ENCODE results near the gene CHRDL1.

The CHRDL1 gene

GRCh38 chrX:110741213-110741796, 54.3 kb downstream of the CHRDL1 start:
- Histone ChIP-seq H3K4me1 (ENCODE audit: control insufficient read depth, low read depth, low read length) (no peaks in the 10 kb centered on the region), H3K27me3 (ENCODE audit: insufficient read depth, low read length, poor library complexity) (no peaks in the 10 kb centered on the region)
- no CpG with 5 or more reads among the region's 1 CpG for whole genome bisulfite sequencing (ENCODE audit: extremely low coverage, insufficient coverage, low lambda C conversion rate)

GRCh38 chrX:110734894-110735541, 60.6 kb downstream of the CHRDL1 start:
- no peak overlapping the region for H2AK5ac ChIP-seq (ENCODE audit: low read length)
- no peak overlapping the region for H4K8ac ChIP-seq (ENCODE audit: low read depth, low read length)
- H2BK5ac ChIP-seq (ENCODE audit: low read length), result no peak overlapping the region
- no peaks in the 10 kb centered on the region for H3K27me3 ChIP-seq (ENCODE audit: insufficient read depth, low read length, poor library complexity)
- no peak overlapping the region for H3K4me3 ChIP-seq (ENCODE audit: low read length)
- no peaks in the 10 kb centered on the region for H3K36me3 ChIP-seq (ENCODE audit: control insufficient read depth, insufficient read depth, low read length)
- H3K18ac ChIP-seq (ENCODE audit: low read length), result no peak overlapping the region
- H3K27ac ChIP-seq (ENCODE audit: low read depth, low read length), result no peak overlapping the region
- H3K4ac ChIP-seq (ENCODE audit: low read depth, low read length), result no peak overlapping the region
- DNase-seq, result peak; percentile 76
- no peak overlapping the region for H2BK15ac ChIP-seq (replicated peaks; ENCODE audit: low read depth)
- H2BK120ac ChIP-seq (ENCODE audit: low read depth, low read length), result no peak overlapping the region
- no peaks in the 10 kb centered on the region for H3K79me2 ChIP-seq (ENCODE audit: control insufficient read depth, insufficient read depth, low read length)
- H3K56ac ChIP-seq (ENCODE audit: low read length), result no peak overlapping the region
- H3K4me2 ChIP-seq (ENCODE audit: low read length), result no peak overlapping the region
- H4K5ac ChIP-seq (ENCODE audit: low read length), result no peak overlapping the region
- no peak overlapping the region for H3K9ac ChIP-seq (ENCODE audit: low read length)
- H3K4me1 ChIP-seq (ENCODE audit: control insufficient read depth, low read depth, low read length), result no peaks in the 10 kb centered on the region
- H3K79me1 ChIP-seq (ENCODE audit: low read length), result no peaks in the 10 kb centered on the region
- no peak overlapping the region for H3K23ac ChIP-seq (ENCODE audit: low read length)
- no CpG with 5 or more reads among the region's 3 CpGs for whole genome bisulfite sequencing (ENCODE audit: extremely low coverage, insufficient coverage, low lambda C conversion rate)

More at GRCh38 chrX:110741213-110741796, 54.3 kb downstream of the CHRDL1 start:
- H4K5ac ChIP-seq (ENCODE audit: low read length), result no peak overlapping the region
- no peak overlapping the region for H3K23ac ChIP-seq (ENCODE audit: low read length)
- H2BK15ac ChIP-seq (replicated peaks; ENCODE audit: low read depth), result no peak overlapping the region
- H3K4me2 ChIP-seq (ENCODE audit: low read length), result no peak overlapping the region
- no peaks in the 10 kb centered on the region for H3K36me3 ChIP-seq (ENCODE audit: control insufficient read depth, insufficient read depth, low read length)
- no peak overlapping the region for H2BK5ac ChIP-seq (ENCODE audit: low read length)
- no peaks in the 10 kb centered on the region for H3K79me2 ChIP-seq (ENCODE audit: control insufficient read depth, insufficient read depth, low read length)
- H3K4me3 ChIP-seq (ENCODE audit: low read length), result no peak overlapping the region
- H3K79me1 ChIP-seq (ENCODE audit: low read length), result no peaks in the 10 kb centered on the region
- no peak overlapping the region for H3K4ac ChIP-seq (ENCODE audit: low read depth, low read length)
- H3K56ac ChIP-seq (ENCODE audit: low read length), result no peak overlapping the region
- H3K18ac ChIP-seq (ENCODE audit: low read length), result no peak overlapping the region
- H3K27ac ChIP-seq (ENCODE audit: low read depth, low read length), result no peak overlapping the region
- H3K9ac ChIP-seq (ENCODE audit: low read length), result no peak overlapping the region
- no peak overlapping the region for H2BK120ac ChIP-seq (ENCODE audit: low read depth, low read length)
- no peak overlapping the region for H2AK5ac ChIP-seq (ENCODE audit: low read length)
- peak; percentile 49 for DNase-seq
- H4K8ac ChIP-seq (ENCODE audit: low read depth, low read length), result no peak overlapping the region

DNA sequence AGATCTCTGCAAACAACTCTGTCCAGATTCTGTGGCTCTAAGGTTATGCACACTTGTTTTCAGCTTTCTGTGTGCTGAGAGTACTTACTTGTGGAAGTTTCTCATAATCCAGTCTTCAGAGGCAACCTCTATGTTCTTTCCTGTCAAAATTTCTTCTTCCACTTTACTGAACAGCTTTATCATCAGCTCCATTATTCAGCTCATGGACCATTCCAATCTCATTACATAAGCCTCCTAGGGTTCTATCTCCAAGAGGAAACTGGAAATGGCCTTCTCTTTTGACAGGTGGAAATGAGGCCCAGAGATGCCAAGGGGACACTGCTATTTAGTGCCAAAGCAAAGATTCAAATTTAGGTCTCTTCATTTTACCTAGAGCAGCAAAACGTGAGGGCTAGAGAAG, 61.3 kb downstream of the CHRDL1 start:
- no peak overlapping the region for H3K9ac ChIP-seq (ENCODE audit: low read length)
- no peak overlapping the region for H2BK15ac ChIP-seq (replicated peaks; ENCODE audit: low read depth)
- no peaks in the 10 kb centered on the region for H3K79me2 ChIP-seq (ENCODE audit: control insufficient read depth, insufficient read depth, low read length)
- H2BK5ac ChIP-seq (ENCODE audit: low read length), result no peak overlapping the region
- DNase-seq, result no peak
- no peaks in the 10 kb centered on the region for H3K36me3 ChIP-seq (ENCODE audit: control insufficient read depth, insufficient read depth, low read length)
- H2AK5ac ChIP-seq (ENCODE audit: low read length), result no peak overlapping the region
- H3K56ac ChIP-seq (ENCODE audit: low read length), result no peak overlapping the region
- H3K4ac ChIP-seq (ENCODE audit: low read depth, low read length), result no peak overlapping the region
- H3K27ac ChIP-seq (ENCODE audit: low read depth, low read length), result no peak overlapping the region
- no peaks in the 10 kb centered on the region for H3K4me1 ChIP-seq (ENCODE audit: control insufficient read depth, low read depth, low read length)
- no peak overlapping the region for H2BK120ac ChIP-seq (ENCODE audit: low read depth, low read length)
- no peak overlapping the region for H4K5ac ChIP-seq (ENCODE audit: low read length)
- WGBS (ENCODE audit: extremely low coverage, insufficient coverage, low lambda C conversion rate), result no CpG with 5 or more reads among the region's 1 CpG
- no peak overlapping the region for H3K23ac ChIP-seq (ENCODE audit: low read length)
- H4K8ac ChIP-seq (ENCODE audit: low read depth, low read length), result no peak overlapping the region
- no peak overlapping the region for H3K4me2 ChIP-seq (ENCODE audit: low read length)
- H3K27me3 ChIP-seq (ENCODE audit: insufficient read depth, low read length, poor library complexity), result no peaks in the 10 kb centered on the region
- no peaks in the 10 kb centered on the region for H3K79me1 ChIP-seq (ENCODE audit: low read length)
- no peak overlapping the region for H3K18ac ChIP-seq (ENCODE audit: low read length)
- H3K4me3 ChIP-seq (ENCODE audit: low read length), result no peak overlapping the region

DNA sequence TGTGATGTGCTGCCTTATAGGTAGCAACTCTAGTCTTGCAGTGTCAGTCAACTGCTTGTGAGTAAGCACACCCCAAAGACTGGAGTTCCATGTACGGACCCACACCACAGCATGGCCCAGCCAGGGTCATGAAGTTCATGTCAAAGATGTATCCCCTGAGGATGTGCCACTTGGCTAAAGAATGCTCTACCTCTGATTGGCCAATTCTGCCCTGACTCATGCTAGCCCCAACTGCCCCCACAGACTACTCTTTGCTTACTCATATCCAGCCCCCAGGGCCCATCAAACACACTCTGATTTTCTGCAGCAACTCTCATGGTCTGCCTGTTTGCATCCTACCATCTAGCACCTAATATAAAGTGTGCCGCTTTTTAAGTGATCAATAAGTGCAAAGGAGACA, 62.5 kb downstream of the CHRDL1 start:
- H3K36me3 ChIP-seq (ENCODE audit: control insufficient read depth, insufficient read depth, low read length), result no peaks in the 10 kb centered on the region
- H3K18ac ChIP-seq (ENCODE audit: low read length), result no peak overlapping the region
- H4K5ac ChIP-seq (ENCODE audit: low read length), result no peak overlapping the region
- no peak overlapping the region for H3K4me3 ChIP-seq (ENCODE audit: low read length)
- no peaks in the 10 kb centered on the region for H3K79me1 ChIP-seq (ENCODE audit: low read length)
- no peak overlapping the region for H3K23ac ChIP-seq (ENCODE audit: low read length)
- no peak overlapping the region for H2AK5ac ChIP-seq (ENCODE audit: low read length)
- no peaks in the 10 kb centered on the region for H3K79me2 ChIP-seq (ENCODE audit: control insufficient read depth, insufficient read depth, low read length)
- H3K9ac ChIP-seq (ENCODE audit: low read length), result no peak overlapping the region
- H3K27me3 ChIP-seq (ENCODE audit: insufficient read depth, low read length, poor library complexity), result no peaks in the 10 kb centered on the region
- H2BK5ac ChIP-seq (ENCODE audit: low read length), result no peak overlapping the region
- no peaks in the 10 kb centered on the region for H3K4me1 ChIP-seq (ENCODE audit: control insufficient read depth, low read depth, low read length)
- WGBS (ENCODE audit: extremely low coverage, insufficient coverage, low lambda C conversion rate), result no CpG with 5 or more reads among the region's 2 CpGs
- H3K4ac ChIP-seq (ENCODE audit: low read depth, low read length), result no peak overlapping the region
- H4K8ac ChIP-seq (ENCODE audit: low read depth, low read length), result no peak overlapping the region
- no peak overlapping the region for H2BK15ac ChIP-seq (replicated peaks; ENCODE audit: low read depth)
- no peak overlapping the region for H2BK120ac ChIP-seq (ENCODE audit: low read depth, low read length)
- no peak overlapping the region for H3K4me2 ChIP-seq (ENCODE audit: low read length)
- H3K56ac ChIP-seq (ENCODE audit: low read length), result no peak overlapping the region
- no peak overlapping the region for H3K27ac ChIP-seq (ENCODE audit: low read depth, low read length)
- no peak for DNase-seq

DNA sequence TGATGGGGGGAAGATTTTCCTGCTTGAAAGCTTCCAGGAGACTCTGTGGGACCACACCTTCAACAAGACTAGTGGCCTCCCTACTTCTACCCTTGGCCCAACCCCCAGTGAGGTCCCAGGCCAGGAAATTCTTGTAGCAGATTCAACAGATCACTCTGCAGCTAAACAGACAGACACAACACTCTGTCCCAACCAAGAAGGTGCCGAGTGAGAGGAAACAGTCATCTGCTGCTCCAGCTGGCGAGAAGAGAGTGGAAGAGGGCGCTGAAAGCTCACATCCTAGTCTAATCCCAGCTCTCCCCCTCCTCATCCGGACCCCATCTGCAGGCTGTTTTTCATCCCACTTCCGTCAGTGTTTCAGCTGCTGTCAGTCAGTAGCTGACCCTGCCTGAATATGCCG, 63.4 kb downstream of the CHRDL1 start:
- H3K27ac ChIP-seq (ENCODE audit: low read depth, low read length), result no peak overlapping the region
- no peak overlapping the region for H2BK5ac ChIP-seq (ENCODE audit: low read length)
- no peaks in the 10 kb centered on the region for H3K36me3 ChIP-seq (ENCODE audit: control insufficient read depth, insufficient read depth, low read length)
- no peak overlapping the region for H2AK5ac ChIP-seq (ENCODE audit: low read length)
- H3K79me2 ChIP-seq (ENCODE audit: control insufficient read depth, insufficient read depth, low read length), result no peaks in the 10 kb centered on the region
- H3K4me1 ChIP-seq (ENCODE audit: control insufficient read depth, low read depth, low read length), result no peaks in the 10 kb centered on the region
- H3K9ac ChIP-seq (ENCODE audit: low read length), result no peak overlapping the region
- no peak overlapping the region for H3K23ac ChIP-seq (ENCODE audit: low read length)
- H3K18ac ChIP-seq (ENCODE audit: low read length), result no peak overlapping the region
- H3K4ac ChIP-seq (ENCODE audit: low read depth, low read length), result no peak overlapping the region
- no peak overlapping the region for H3K4me3 ChIP-seq (ENCODE audit: low read length)
- H3K27me3 ChIP-seq (ENCODE audit: insufficient read depth, low read length, poor library complexity), result no peaks in the 10 kb centered on the region
- no peaks in the 10 kb centered on the region for H3K79me1 ChIP-seq (ENCODE audit: low read length)
- H2BK15ac ChIP-seq (replicated peaks; ENCODE audit: low read depth), result no peak overlapping the region
- DNase-seq, result no peak
- H4K8ac ChIP-seq (ENCODE audit: low read depth, low read length), result no peak overlapping the region
- WGBS (ENCODE audit: extremely low coverage, insufficient coverage, low lambda C conversion rate), result no CpG with 5 or more reads among the region's 6 CpGs
- H3K4me2 ChIP-seq (ENCODE audit: low read length), result no peak overlapping the region
- H2BK120ac ChIP-seq (ENCODE audit: low read depth, low read length), result no peak overlapping the region
- H4K5ac ChIP-seq (ENCODE audit: low read length), result no peak overlapping the region
- H3K56ac ChIP-seq (ENCODE audit: low read length), result no peak overlapping the region

GRCh38 chrX:110723844-110724243, 71.8 kb downstream of the CHRDL1 start:
- no peak overlapping the region for H3K56ac ChIP-seq (ENCODE audit: low read length)
- DNase-seq, result no peak
- no peak overlapping the region for H4K8ac ChIP-seq (ENCODE audit: low read depth, low read length)
- no peak overlapping the region for H3K4me3 ChIP-seq (ENCODE audit: low read length)
- H3K79me2 ChIP-seq (ENCODE audit: control insufficient read depth, insufficient read depth, low read length), result no peaks in the 10 kb centered on the region
- H3K27ac ChIP-seq (ENCODE audit: low read depth, low read length), result no peak overlapping the region
- H3K4me1 ChIP-seq (ENCODE audit: control insufficient read depth, low read depth, low read length), result no peaks in the 10 kb centered on the region
- H2BK5ac ChIP-seq (ENCODE audit: low read length), result no peak overlapping the region
- no peak overlapping the region for H4K5ac ChIP-seq (ENCODE audit: low read length)
- no peak overlapping the region for H3K9ac ChIP-seq (ENCODE audit: low read length)
- H3K4ac ChIP-seq (ENCODE audit: low read depth, low read length), result no peak overlapping the region
- H2BK15ac ChIP-seq (replicated peaks; ENCODE audit: low read depth), result no peak overlapping the region
- H2BK120ac ChIP-seq (ENCODE audit: low read depth, low read length), result no peak overlapping the region
- H3K36me3 ChIP-seq (ENCODE audit: control insufficient read depth, insufficient read depth, low read length), result no peaks in the 10 kb centered on the region
- WGBS (ENCODE audit: extremely low coverage, insufficient coverage, low lambda C conversion rate), result no CpG with 5 or more reads among the region's 2 CpGs
- no peak overlapping the region for H3K18ac ChIP-seq (ENCODE audit: low read length)
- H3K79me1 ChIP-seq (ENCODE audit: low read length), result no peaks in the 10 kb centered on the region
- H3K23ac ChIP-seq (ENCODE audit: low read length), result no peak overlapping the region
- H2AK5ac ChIP-seq (ENCODE audit: low read length), result no peak overlapping the region
- H3K27me3 ChIP-seq (ENCODE audit: insufficient read depth, low read length, poor library complexity), result no peaks in the 10 kb centered on the region
- H3K4me2 ChIP-seq (ENCODE audit: low read length), result no peak overlapping the region
